Esophagus squamous epithelium (tissue), 5 donors: ENCODE data around the gene PCBP4. TPM values are rescaled to one million over a fixed set of nuclear protein-coding genes. Genes with fewer than 3 reads are reported as not detected.
A peak's percentile ranks its signal among the peaks of the same experiment; 100 is the strongest.

ENCODE experiments used
- DNase-seq: peaks from one replicate; lab custom pipeline; 2025; lab: John Stamatoyannopoulos, UW
- H3K27ac ChIP-seq, 4 donors: fragments of 200-600 bp; sonication (generic); one replicate each; pipeline ENCODE4 v1.5.1; 2016 to 2019; ENCODE audit warnings: mild to moderate bottlenecking in 1 of 4
- H3K27me3 ChIP-seq, 4 donors: fragments of 200-600 bp; sonication (generic); 1 replicate in 3 of 4; 2 replicates in 1 of 4; pipeline versions ENCODE4 v1.5.1 to v1.6.0; 2017 to 2021; ENCODE audit warnings: antibody characterized with exemption in 1 of 4
- H3K36me3 ChIP-seq, 3 donors: fragments of 200-600 bp; sonication (generic); one replicate each; pipeline ENCODE4 v1.5.1; 2016 to 2019
- H3K4me1 ChIP-seq, 3 donors: fragments of 200-600 bp; sonication (generic); one replicate each; pipeline ENCODE4 v1.5.1; 2017 to 2019
- H3K4me3 ChIP-seq, 4 donors: fragments of 200-600 bp; sonication (generic); 1 replicate in 3 of 4; 2 replicates in 1 of 4; pipeline ENCODE4 v1.5.1; 2016 to 2019; ENCODE audit warnings: mild to moderate bottlenecking in 2 of 4, moderate library complexity in 1 of 4
- H3K9me3 ChIP-seq, 3 donors: fragments of 200-600 bp; sonication (generic); one replicate each; pipeline ENCODE4 v1.5.1; 2016 to 2019
- CTCF ChIP-seq, 6 experiments: fragments of 450-650 bp in 4 of 6; fragments of 200-600 bp in 2 of 6; sonication (generic) in 2 of 6; IDR thresholded peaks; one replicate each; pipeline ENCODE4 v1.5.1; 2016 to 2019; ENCODE audit warnings: antibody characterized with exemption in 6 of 6, mild to moderate bottlenecking in 4 of 6, moderate library complexity in 4 of 6
- POLR2A ChIP-seq, 4 donors: fragments of 450-650 bp; IDR thresholded peaks; one replicate each; pipeline ENCODE4 v1.6.1; 2017; ENCODE audit warnings: antibody characterized with exemption in 4 of 4, mild to moderate bottlenecking in 4 of 4, moderate library complexity in 3 of 4
- WGBS, 2 donors: methylation state at CpG; one replicate each; pipeline ENCODE4 v1.1.5; 2018; 5-methylcytosine and 5-hydroxymethylcytosine counted together
- intact Hi-C: fragments of 100-400 bp; cut with DNase I; formaldehyde crosslinking; loops from one replicate; pipeline ENCODE4 v1.15.0; 2022
- total RNA-seq, 4 donors: library from RNA; depleted of rRNA; stranded (reverse); fragments of >200 nt; gene quantifications; one replicate each; pipeline ENCODE4 v1.1.0, GENCODE V29; 2016
- donor health status: DM: yes; HTN: yes; CAD: no.

Gene PCBP4
- total RNA-seq, 4 donors from 2014 or later: 13.0 to 47.3 (median 19.5) TPM

DNA sequence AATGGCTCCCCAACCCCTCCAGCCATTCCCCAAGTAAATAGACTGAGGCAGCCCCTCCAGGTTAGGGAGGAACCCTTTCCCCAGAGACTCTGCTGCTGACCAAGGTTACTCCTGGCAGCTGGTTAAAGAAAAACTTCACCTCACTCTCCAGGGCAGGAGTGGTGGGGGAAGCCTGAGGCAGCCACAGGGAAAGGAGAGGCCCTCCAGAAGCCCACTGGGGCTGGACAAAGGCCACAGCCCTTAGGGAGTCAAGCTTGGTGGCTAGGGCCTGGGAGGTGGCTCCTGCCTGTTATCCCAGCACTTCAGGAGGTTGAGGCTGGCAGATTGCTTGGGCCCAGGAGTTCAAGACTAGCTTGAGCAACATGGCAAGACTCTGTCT is 17.0 kb upstream of the PCBP4 start:
- Histone ChIP-seq H3K27ac (peak overlapping the region; percentile 85 to 98 (median 94)), H3K9me3 (no peaks in the 10 kb centered on the region), H3K36me3 (no peaks in the 10 kb centered on the region), H3K4me3 (peak overlapping the region in 1 of 4 donors; percentile 73), H3K27me3 (no peaks in the 10 kb centered on the region), H3K4me1 (peaks cover 17 to 38% (median 21%) of the 10 kb centered on the region in 3 donors)
- DNase-seq: no peak
- no peak for TF ChIP-seq POLR2A (IDR thresholded peaks at IDR 0.05)
- no peak for TF ChIP-seq CTCF (IDR thresholded peaks at IDR 0.05)
- intact Hi-C loops: no loop called here

- no peaks in the 10 kb centered on the region for H3K9me3 ChIP-seq
Measured at GRCh38 chr3:51983578-51984268, 16.5 kb upstream of the PCBP4 start.

DNA sequence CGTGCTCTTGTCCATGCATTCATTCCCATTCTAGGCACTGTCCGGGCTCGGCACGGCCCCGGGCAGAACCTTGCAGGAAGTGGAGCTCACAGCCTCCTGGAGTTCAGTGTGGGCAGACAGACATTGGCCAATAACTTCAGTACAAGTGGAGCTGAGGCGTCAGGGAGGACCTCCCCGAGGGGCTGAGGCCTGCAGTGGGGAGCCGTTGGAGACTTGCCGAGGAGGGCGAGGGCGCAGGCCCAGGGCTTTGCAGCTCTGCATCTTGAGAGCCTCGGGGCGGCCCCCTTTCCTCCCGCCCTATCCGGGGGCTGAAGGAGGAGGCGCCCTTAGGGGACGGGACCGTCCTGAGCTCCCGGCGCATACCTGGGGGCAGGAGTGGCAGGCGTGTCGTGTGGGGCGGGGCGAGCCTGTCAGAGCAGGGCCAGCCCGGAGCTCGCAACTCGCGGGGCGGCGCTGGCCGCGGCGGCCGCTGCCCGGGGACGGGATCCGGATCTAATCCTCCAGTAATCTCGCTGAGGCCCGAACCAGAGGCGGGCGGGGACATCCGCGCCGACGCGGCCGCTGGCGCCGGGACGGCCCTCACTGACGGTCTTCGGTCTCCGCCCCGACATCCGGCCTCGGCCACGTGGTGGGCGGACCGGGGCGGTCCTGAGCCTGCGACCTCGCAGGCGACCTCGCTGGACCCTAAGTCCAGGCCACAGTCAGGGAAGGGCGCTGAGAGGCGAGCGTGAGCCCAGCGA is 15.8 kb upstream of the PCBP4 start, which contains the start of gene ACY1:
Gene ACY1 (plus strand): TSS at position 698 of the 740 bp plus-strand sequence. CDS start 530 bp downstream, outside the sequence.
- no peaks in the 10 kb centered on the region for H3K36me3 ChIP-seq
- peak within 1 kb of the TSS; percentile 85 to 98 (median 94) for H3K27ac ChIP-seq
- no peaks in the 10 kb centered on the region for H3K27me3 ChIP-seq
- peak within 1 kb of the TSS; percentile 32 to 73 (median 63) for H3K4me3 ChIP-seq
- H3K9me3 ChIP-seq: no peaks in the 10 kb centered on the region
- 0% methylated on average over 2 to 32 of the region's 68 CpGs for WGBS, 2 donors
- no peak for DNase-seq
- peak in 1 of 4 donors; percentile 74 for TF ChIP-seq POLR2A (IDR thresholded peaks at IDR 0.05)
- TF ChIP-seq CTCF (IDR thresholded peaks at IDR 0.05): no peak
- intact Hi-C loops: no loop called here
- H3K4me1 ChIP-seq: peaks cover 17 to 40% (median 20%) of the 10 kb centered on the region in 3 donors

More at GRCh38 chr3:51983578-51984268, 16.5 kb upstream of the PCBP4 start:
- Histone ChIP-seq H3K4me1 (peaks cover 17 to 37% (median 20%) of the 10 kb centered on the region in 3 donors), H3K4me3 (peak overlapping the region; percentile 32 to 73 (median 63)), H3K36me3 (no peaks in the 10 kb centered on the region), H3K27me3 (no peaks in the 10 kb centered on the region), H3K27ac (peak overlapping the region; percentile 85 to 98 (median 94))
- 33 to 68% methylated on average over 7 to 22 of the region's 22 CpGs for WGBS, 2 donors
- intact Hi-C loops: no loop called here
- TF ChIP-seq CTCF (IDR thresholded peaks at IDR 0.05): no peak
- no peak for TF ChIP-seq POLR2A (IDR thresholded peaks at IDR 0.05)
- no peak for DNase-seq

GRCh38 chr3:51982352-51982837 is 15.1 kb upstream of the PCBP4 start:
- WGBS, 2 donors: 0 to 4% methylated on average over 4 of the region's 4 CpGs
- H3K4me3 ChIP-seq: peak overlapping the region; percentile 32 to 73 (median 63)
- peak overlapping the region; percentile 85 to 98 (median 94) for H3K27ac ChIP-seq
- H3K4me1 ChIP-seq: peaks cover 20 to 46% (median 22%) of the 10 kb centered on the region in 3 donors
- DNase-seq: no peak
- H3K9me3 ChIP-seq: no peaks in the 10 kb centered on the region
- TF ChIP-seq CTCF (IDR thresholded peaks at IDR 0.05): peak; percentile 16 to 53 (median 25)
- no peak for TF ChIP-seq POLR2A (IDR thresholded peaks at IDR 0.05)
- no peaks in the 10 kb centered on the region for H3K27me3 ChIP-seq
- intact Hi-C loops: no loop called here
- no peaks in the 10 kb centered on the region for H3K36me3 ChIP-seq
